ENCODE measurements around the gene RNF125. TPM values are rescaled to one million over a fixed set of nuclear protein-coding genes. Genes with fewer than 3 reads are reported as not detected.
"Not testable (repeated sequence)": the region's sequence is repeated elsewhere in the genome, so short reads cannot be mapped to it uniquely, and the experiment has no call there.

The RNF125 gene
- total RNA-seq = 52.8 and 54.7 TPM in 2 replicates

- intact Hi-C loops (cut with micrococcal nuclease) = loop anchor here (1.0 to 2.0 kb wide), 7 partner anchors 23 to 75 kb away; partner anchors contain the start of gene TRAPPC8
Measured at GRCh38 chr18:32018331-32019250, at the start of gene RNF125. TSS of gene RNF125 (plus strand) at chr18:32018825. CDS start at chr18:32018864, 39 bp downstream.

GRCh38 chr18:31970617-31971016 lies 48.0 kb upstream of the RNF125 start:
- intact Hi-C loops (cut with micrococcal nuclease) = no loop called here

GRCh38 chr18:31973929-31974546 lies 44.6 kb upstream of the RNF125 start:
- intact Hi-C loops (cut with micrococcal nuclease) = no loop called here

- intact Hi-C loops (cut with micrococcal nuclease) = no loop called here
Measured at GRCh38 chr18:31976242-31976641, 42.4 kb upstream of the RNF125 start.

- intact Hi-C loops (cut with micrococcal nuclease) = no loop called here
Measured at GRCh38 chr18:31977270-31977872, 41.3 kb upstream of the RNF125 start.

- intact Hi-C loops (cut with micrococcal nuclease) = no loop called here
Measured at GRCh38 chr18:31978616-31979015, 40.0 kb upstream of the RNF125 start.

- intact Hi-C loops (cut with micrococcal nuclease) = loop anchor here (5.0 kb wide), 1 partner anchor 37 kb away; the partner anchor contains the start of gene TRAPPC8
Measured at GRCh38 chr18:31979714-31980113, 38.9 kb upstream of the RNF125 start.

GRCh38 chr18:31980863-31981262 lies 37.8 kb upstream of the RNF125 start:
- intact Hi-C loops (cut with micrococcal nuclease) = loop anchor here (5.0 kb wide), 1 partner anchor 39 kb away; the partner anchor contains the start of gene TRAPPC8

- intact Hi-C loops (cut with micrococcal nuclease) = loop anchor here (5.0 kb wide), 1 partner anchor 41 kb away; the partner anchor contains the start of gene TRAPPC8
Measured at GRCh38 chr18:31983020-31983419, 35.6 kb upstream of the RNF125 start.

- intact Hi-C loops (cut with micrococcal nuclease) = loop anchor here (2.0 to 5.0 kb wide), 2 partner anchors 35 to 42 kb away; partner anchors contain the start of genes RNF125 and TRAPPC8
Measured at GRCh38 chr18:31983976-31984375, 34.6 kb upstream of the RNF125 start.

GRCh38 chr18:31990823-31991222 lies 27.8 kb upstream of the RNF125 start:
- intact Hi-C loops (cut with micrococcal nuclease) = no loop called here

- intact Hi-C loops (cut with micrococcal nuclease) = no loop called here
Measured at GRCh38 chr18:31996007-31996406, 22.6 kb upstream of the RNF125 start.

- intact Hi-C loops (cut with micrococcal nuclease) = no loop called here
Measured at GRCh38 chr18:31998880-31999412, 19.7 kb upstream of the RNF125 start.

- intact Hi-C loops (cut with micrococcal nuclease) = not testable (repeated sequence)
Measured at GRCh38 chr18:32001141-32001540, 17.5 kb upstream of the RNF125 start.

GRCh38 chr18:32003822-32004221 lies 14.8 kb upstream of the RNF125 start:
- intact Hi-C loops (cut with micrococcal nuclease) = not testable (repeated sequence)

- intact Hi-C loops (cut with micrococcal nuclease) = no loop called here
Measured at GRCh38 chr18:32010124-32010721, 8.4 kb upstream of the RNF125 start.

- intact Hi-C loops (cut with micrococcal nuclease) = no loop called here
Measured at GRCh38 chr18:32011193-32011592, 7.4 kb upstream of the RNF125 start.

GRCh38 chr18:32019251-32019948 lies 775 bp downstream of the RNF125 start:
- intact Hi-C loops (cut with micrococcal nuclease) = loop anchor here (2.0 kb wide), 2 partner anchors 29 to 35 kb away; no protein-coding TSS in a partner anchor

GRCh38 chr18:32019949-32020625 lies 1.5 kb downstream of the RNF125 start:
- intact Hi-C loops (cut with micrococcal nuclease) = loop anchor here (2.0 kb wide), 2 partner anchors 29 to 35 kb away; no protein-coding TSS in a partner anchor

Measured in T-helper 2 cell treated with Interferon-gamma antibody and Interleukin-4, amounts not matched to agents 100 ng/mL and 5 ng/mL, for 36 hours (primary cell).